Measurements from ENCODE around the gene CDK19.
A peak's percentile ranks its signal among the peaks of the same experiment; 100 is the strongest.

CDK19 gene

GRCh38 chr6:110703010-110703905 is 112.0 kb downstream of the CDK19 start:
- no peak for TF ChIP-seq CTCF (IDR thresholded peaks at IDR 0.05; ENCODE audit: borderline replicate concordance, control extremely low read depth, extremely low read depth, insufficient read depth, missing control alignments)
- in situ Hi-C loops (cut with MboI; ENCODE audit: low sequenced_read_pairs, unreplicated experiment) = no loop called here
- DNase-seq (ENCODE audit: low spot score) = peak; percentile 36

GRCh38 chr6:110699780-110700179 is 115.5 kb downstream of the CDK19 start:
- TF ChIP-seq CTCF (IDR thresholded peaks at IDR 0.05; ENCODE audit: borderline replicate concordance, control extremely low read depth, extremely low read depth, insufficient read depth, missing control alignments) = no peak
- in situ Hi-C loops (cut with MboI; ENCODE audit: low sequenced_read_pairs, unreplicated experiment) = no loop called here
- no peak for DNase-seq (ENCODE audit: low spot score)

- no peak for DNase-seq (ENCODE audit: low spot score)
- no peak for TF ChIP-seq CTCF (IDR thresholded peaks at IDR 0.05; ENCODE audit: borderline replicate concordance, control extremely low read depth, extremely low read depth, insufficient read depth, missing control alignments)
- in situ Hi-C loops (cut with MboI; ENCODE audit: low sequenced_read_pairs, unreplicated experiment) = no loop called here
Observed at GRCh38 chr6:110693994-110694393, 121.3 kb downstream of the CDK19 start.

GRCh38 chr6:110693296-110693695 is 122.0 kb downstream of the CDK19 start:
- no peak for DNase-seq (ENCODE audit: low spot score)
- in situ Hi-C loops (cut with MboI; ENCODE audit: low sequenced_read_pairs, unreplicated experiment) = no loop called here
- TF ChIP-seq CTCF (IDR thresholded peaks at IDR 0.05; ENCODE audit: borderline replicate concordance, control extremely low read depth, extremely low read depth, insufficient read depth, missing control alignments) = no peak

GRCh38 chr6:110690916-110691315 is 124.4 kb downstream of the CDK19 start:
- DNase-seq (ENCODE audit: low spot score) = no peak
- in situ Hi-C loops (cut with MboI; ENCODE audit: low sequenced_read_pairs, unreplicated experiment) = no loop called here
- TF ChIP-seq CTCF (IDR thresholded peaks at IDR 0.05; ENCODE audit: borderline replicate concordance, control extremely low read depth, extremely low read depth, insufficient read depth, missing control alignments) = no peak

GRCh38 chr6:110690106-110690654 is 125.1 kb downstream of the CDK19 start:
- no peak for DNase-seq (ENCODE audit: low spot score)
- no peak for TF ChIP-seq CTCF (IDR thresholded peaks at IDR 0.05; ENCODE audit: borderline replicate concordance, control extremely low read depth, extremely low read depth, insufficient read depth, missing control alignments)
- in situ Hi-C loops (cut with MboI; ENCODE audit: low sequenced_read_pairs, unreplicated experiment) = no loop called here

Measured in GM13976 (cell line).